ENCODE results near the gene SARDH.

The SARDH gene

DNA sequence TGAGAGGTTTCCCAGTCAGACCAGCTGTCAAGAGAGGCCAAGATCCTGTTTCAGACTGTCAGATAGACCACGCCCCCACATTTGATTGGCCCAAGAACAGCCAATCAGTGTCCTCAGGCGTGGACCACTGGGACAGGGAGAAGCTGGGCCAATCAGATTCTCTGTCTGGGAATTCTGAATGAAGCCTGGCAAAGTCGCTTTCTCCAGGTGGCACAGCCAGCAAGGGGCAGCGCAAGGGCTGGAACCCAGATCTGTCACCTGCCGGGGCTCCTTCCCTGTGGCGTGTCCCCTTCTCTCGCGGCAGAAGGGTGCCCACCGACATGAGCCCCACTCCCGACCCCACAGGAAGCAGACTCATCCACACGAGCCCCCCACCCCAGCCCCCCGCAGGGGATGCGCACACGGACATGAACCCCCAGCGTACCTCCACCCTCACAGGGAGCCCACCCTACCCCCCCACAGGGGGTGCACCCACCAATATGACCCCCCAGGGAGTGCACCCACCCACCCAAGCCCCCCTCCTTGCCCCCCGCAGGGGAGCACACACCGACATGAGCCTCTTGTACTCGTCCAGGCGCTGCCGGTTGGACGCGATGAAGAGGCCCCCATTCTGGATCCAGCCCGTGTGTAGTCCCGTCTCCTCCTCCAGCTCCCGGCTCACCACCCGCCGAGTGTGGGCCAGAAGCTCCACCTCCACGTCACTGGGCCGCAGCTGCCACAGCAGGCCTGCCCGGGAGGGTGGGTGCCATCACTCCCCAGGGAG, 6.1 kb downstream of the SARDH start:
- no peak for DNase-seq

DNA sequence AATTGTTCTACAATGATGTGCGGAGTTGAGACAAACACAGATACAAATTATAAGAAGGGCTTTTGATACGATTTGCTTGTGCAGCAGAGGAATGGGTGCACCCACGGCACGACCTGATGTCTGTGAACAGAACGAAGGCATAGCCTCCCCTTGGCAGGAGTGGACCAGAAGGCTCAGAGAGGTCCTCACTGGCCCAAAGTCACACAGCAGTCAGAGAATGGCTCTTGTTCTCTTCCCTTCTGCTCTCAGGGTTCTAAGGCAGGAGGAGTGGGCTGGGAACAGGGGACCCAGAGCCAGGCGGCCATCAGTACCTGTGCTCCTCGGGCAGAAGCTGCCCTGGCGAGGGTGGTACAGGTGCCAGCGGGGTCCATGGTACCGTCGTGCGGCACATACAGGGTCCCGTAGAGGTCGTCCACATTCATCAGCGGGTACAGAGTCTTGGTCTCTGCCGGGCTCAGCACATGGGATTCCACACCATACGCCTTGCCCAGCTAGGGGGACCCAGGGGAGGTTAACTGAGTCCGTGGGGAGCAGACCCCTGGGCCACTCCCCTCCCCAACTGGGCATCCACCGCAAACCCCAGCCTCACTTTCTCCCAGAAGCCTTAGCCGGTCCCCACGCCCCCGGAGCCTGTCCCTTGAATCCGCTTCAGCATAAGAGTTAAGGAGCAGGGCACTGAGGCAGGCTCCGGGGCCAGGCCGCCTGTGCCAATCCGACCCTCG, 7.0 kb downstream of the SARDH start:
- DNase-seq, result no peak

DNA sequence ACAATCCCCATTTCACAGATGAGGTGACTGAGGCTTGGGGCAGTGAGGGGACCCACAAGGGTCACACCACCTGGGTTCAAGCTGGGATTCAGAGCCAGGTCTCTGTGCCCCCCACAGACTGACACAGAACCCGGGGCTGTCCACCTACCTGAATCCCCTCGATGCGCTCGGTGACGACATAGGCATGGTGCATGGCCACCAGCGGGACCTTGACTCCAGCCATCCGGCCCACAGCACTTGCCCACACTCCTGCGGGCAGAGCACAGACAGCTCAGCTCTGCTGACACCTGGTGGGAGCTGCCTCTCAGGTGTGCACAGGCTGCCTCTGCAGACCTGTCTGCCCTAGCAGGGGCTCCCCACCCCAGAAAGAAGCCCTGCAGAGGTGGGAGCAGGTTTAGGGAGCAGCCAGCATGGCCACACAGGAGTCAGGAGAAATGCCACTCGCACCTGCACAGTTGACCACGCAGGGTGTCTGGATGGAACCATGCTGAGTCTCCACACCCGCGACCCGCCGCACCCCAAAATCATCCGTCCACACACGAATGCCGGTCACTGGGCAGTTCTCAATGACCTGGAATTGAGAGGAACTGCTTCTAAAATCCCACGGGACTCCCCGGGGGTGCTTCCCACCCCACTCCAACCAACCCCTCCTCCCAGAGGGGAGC, 8.4 kb downstream of the SARDH start:
- no peak for DNase-seq

DNA sequence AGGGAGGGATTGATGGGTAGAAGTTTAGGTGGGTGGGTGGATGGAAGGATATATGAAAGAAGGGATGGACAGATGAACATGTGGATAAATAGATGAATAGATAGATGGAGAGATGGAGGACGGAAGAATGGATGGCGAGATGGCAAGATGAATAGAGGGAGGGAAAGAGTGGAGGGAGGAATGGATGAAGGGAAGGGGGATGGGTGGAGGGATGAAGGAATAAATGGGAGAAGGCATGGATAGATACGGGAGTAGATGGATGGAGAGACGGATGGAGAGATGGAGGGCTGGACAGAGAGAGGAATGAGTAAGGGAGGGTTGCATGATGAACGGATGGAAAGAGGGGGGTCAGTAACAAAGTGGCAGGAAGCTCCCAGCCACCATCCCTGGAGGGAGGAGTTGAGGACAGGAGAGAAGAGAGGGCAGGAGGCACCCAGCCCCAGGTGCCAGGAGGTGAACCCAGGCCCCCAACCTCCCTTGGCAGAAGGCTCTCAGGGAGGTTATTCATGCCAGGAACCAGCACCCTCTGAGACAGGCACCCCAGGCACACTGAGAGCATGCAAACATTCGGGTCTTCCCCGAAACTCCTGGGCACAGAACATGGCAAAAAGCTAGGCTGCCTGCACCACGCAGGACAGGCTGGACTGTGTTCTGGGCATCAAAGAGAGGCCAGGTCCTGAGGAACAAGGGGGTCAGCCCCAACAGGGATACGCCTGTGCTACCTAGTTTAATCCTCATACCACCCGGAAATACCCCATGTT, 9.1 kb downstream of the SARDH start:
- no peak for DNase-seq

DNA sequence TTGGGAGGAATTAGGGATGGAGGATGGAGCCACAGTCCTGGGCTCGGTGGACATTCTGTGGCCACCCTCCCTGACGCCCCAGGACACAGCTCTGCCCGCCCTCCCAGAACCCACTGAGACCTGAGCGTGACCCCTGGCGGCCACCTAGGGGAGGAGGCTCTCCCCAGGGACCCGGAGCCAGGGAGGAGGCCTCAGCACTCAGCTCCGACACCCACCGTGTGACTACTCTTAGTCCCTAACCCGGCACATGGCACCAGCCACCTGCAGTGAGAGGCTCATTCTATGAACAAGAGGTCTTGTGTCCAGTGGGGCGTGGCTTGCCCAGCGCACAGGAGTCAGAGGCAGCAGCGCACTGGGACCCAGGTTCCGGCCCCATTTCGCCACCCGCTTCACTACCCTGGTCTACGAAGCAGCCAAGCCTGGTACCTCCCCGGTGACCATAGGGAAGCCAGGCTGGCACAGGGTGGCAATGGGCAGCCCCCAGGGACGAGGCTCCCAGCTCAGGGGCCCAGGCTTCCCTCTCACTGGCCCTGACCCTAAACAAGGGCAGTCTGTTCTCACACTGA, 10.2 kb downstream of the SARDH start:
- no peak for DNase-seq

DNA sequence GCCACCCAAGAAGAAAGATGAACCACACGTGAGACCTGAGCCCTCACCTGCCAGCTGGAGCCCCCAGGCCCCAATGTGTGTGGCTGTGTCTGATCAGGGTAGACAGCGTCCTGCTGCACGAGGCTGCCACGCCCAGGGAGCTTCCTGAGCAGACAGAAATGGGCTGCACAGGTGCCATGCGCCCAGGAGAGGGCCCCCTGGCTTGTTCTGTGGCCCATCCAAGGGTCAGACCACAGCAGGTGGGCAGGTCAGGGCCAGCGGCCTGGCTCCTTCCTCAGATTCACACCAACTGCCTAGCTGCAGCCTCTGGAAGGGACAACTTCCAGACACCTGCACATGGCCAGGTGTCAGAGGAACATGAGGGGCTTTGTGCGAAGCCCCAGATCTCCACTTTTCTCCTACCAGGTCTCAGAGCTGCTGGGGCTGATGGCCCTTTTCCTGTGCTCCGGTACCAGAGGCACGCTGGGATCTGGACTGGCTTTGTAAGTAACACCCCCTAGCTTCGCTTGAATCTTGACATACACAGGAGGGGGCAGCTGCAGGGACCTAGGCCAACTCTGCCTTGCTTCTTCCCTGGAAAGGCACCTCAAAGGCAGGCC, 10.8 kb downstream of the SARDH start:
- DNase-seq, result no peak

DNA sequence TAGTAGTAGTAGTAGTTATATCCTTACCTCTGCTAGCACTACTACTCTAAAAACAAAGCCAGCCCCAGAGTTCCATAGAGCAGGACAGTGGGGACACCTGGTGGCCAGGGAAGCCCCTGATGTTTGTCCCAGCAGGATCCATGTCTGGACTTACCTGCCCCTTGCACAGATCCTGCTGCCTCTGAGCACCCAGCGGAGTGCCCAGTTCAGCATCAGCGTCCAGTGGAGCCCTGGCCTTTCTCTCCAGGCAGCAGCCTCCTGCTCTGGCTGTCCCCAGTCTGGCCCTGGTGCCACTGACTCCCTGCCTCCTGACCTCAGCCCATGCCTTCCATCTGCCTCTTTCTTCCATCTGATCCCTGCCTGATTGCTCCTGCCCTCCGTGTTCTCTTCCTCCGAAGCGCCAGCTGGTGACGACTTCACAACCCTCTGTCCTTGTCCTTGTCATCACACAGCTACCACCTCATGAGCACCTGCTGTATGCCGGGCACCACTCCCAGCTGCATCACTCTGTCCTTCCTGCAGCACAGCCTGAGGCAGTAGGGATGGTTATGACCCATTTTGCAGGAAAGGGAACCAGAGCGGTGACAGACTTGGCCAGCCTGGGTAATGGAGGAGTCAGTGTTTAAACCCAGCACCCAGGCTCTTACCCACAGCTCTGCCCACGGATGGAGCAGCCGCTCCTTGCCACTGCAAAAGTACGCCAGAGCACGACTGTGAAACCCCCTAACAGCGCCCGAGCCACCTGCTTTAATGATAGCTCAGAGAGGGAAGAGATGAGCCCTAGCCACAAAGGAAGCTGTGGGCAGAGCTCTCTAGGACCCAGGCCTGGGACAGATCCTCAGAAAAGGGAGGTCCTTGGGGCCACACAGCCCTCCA, 11.5 kb downstream of the SARDH start:
- DNase-seq, result peak; percentile 43 to 71

DNA sequence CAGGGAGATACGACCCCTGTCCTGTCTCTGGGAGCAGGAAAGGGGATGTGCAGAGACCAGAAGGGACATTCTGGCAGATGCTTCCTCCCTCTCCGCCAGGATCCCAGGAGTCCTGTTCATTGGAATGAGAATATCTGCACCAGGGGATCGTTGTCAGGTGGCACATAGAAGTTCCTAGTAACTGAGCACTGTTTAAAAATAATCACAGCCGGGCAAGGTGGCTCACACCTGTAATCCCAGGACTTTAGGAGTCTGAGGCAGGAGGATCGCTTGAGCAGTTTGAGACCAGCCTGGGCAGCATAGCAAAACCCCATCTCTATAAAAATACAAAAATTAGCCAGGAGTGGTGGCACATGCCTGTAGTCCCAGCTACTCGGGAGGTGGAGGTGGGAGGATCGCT, 12.3 kb downstream of the SARDH start:
- no peak for DNase-seq

DNA sequence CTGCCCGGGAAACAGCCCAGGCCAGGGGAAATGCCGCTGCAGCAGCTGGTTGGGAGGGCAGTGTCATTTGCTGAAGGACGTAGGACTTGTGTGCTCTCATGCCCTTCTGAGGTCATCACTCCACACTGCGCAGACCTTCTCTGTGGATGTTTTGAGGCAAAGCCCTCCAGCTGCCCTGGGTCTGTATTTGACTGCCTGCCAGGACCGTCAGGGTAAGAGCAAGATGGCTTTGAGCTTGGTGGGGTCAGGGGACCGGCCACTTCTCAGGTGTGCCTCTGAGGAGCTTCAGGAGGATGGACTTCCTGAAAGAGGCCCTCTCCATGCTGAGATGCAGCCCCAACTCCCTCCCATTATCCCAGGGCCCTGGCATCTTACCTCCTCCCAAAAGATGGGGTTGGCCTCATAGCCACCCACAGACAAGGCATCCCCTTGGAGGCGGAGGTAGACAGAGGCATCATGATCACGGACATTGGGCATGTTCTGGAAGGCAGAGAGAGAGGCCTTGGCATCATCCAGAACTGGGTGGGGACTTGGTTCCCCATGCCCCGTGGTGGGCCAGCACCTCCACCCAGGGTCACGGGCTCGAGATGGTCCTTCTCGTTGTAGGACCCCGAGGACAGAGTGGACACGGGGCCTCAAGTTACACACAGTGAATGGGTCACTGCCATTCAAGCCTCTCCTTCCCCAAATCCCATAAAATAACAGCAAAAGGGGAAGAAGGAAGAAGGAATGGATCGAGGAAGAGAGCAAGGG, 19.4 kb downstream of the SARDH start:
- DNase-seq, result no peak

DNA sequence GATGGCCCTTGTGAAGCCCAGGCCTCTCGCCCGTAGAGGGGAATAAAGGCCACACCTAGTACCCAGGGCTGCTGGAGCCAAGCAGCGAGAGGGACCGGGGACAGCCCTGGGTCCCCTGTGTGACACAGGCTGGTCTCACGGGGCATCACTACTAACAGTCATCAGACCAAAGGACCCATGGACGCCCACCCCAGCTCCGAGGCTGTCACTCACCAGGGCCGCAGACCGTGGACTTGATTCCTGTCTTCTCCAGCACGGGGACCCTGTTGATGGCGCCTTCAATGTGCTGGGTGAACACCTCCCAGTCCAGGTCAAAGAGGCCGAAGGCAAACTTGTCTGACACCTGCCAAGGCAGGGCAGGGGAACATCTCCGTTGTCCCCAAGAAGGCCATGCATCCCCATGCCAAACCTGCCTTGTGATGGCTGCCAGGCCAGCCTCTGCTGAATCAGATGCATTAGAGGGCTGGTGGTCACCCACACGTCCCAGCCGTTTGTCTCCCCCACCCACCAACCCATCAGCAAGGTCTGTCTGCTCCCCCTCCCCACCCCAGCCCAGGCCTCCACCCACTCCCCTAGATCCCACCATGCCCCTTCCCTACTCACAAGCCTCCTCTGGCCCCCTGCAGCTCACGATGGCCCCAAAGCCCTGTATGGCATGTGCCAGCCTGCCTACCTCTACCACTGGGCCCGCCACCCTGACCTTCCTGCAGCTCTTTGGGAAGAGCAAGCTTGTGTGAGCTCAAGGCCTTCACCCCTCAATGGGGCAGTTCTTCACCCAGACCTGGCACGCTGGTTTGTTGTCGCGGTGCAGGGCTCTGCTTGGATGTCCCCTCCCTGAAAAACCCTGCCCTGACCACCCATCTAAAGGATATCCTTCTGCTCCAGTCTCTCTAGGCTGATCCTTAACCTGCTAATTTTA, 20.8 kb downstream of the SARDH start:
- DNase-seq, result no peak

DNA sequence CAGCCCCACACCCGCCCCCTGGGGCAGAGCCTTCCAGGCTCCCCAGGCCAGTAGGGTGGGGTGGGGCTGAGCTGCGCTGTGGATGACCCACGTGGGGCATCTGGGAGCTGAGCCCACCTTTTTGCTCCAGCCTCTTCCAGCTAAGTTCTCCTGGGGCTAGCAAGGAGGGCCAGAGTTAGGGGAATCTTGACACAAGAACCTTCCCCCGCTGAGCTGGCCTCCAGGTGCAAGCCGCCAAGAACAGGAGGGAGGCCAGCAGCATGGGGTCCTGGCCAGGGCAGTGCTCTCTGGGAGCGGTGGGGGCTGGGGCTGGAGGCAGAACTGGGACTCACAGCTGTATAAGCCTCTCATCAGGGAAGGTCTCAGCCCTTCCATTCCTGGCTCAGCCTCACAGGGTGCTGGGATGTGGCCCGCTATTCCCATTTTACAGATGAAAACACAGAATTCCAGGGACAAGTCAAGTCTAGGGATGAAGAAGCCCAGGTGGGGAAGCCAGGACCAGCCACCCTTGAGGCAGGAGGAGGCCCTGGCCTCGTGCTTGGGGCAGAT, 21.5 kb downstream of the SARDH start:
- no peak for DNase-seq

DNA sequence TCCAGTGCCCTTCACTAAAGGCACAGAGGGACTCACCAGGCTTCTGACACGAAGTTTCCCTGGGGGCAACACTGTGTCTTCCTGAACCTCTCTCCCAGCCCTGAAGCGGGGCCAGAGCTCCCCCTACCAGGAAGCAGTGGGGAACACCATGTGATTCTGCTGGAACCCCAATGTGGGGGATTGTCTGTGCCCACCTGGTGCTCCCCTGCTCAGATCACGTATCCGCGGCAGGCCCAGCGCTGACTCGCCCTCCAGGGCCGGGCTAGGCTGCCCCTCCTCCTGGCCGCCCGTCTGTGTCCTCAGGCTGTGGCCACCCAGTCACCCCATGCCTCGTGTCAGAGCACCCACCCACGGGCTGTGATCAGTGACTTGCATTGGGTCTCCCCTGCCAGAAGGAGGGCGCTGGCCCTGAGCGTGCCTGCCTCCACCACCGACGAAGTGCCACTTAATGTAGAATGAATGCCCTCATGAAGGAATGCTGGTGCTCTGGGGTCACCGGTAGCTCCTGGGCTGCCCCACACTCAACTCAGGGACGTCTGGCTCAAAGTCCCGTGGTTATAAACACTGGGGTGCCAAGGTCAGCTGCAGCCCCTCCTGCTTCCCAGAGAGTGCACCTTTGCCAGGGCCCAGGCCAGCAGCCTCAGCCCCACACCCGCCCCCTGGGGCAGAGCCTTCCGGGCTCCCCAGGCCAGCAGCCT, 22.1 kb downstream of the SARDH start:
- DNase-seq, result peak; percentile 16 to 47

DNA sequence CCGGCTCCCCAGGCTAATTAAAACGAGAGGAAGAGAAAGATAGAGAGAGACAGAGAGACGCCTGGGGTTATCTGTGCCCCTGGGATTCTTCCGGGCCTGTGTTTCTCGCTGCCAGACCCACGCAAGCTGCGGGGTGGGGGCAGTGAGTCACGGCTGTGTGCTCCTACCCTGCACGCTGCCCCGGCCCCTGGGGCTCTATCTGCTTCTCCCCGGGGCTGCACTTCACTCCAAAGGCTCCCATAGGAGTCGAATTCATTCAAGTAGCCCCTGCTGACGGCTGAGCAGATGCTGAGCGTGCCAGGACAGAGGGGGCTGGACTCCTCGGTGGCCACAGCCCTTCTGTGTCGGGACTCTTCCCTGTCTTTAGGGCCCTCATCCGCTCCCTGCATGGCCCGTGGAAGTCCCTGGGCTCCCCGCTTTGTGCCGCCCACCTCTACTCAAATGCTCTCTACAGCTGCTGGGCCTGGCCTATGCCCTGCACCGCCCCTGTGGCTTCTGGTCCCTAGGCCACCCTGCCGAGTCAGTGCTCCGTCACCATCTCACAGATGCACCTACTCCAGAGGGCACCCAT, 22.8 kb downstream of the SARDH start:
- no peak for DNase-seq

DNA sequence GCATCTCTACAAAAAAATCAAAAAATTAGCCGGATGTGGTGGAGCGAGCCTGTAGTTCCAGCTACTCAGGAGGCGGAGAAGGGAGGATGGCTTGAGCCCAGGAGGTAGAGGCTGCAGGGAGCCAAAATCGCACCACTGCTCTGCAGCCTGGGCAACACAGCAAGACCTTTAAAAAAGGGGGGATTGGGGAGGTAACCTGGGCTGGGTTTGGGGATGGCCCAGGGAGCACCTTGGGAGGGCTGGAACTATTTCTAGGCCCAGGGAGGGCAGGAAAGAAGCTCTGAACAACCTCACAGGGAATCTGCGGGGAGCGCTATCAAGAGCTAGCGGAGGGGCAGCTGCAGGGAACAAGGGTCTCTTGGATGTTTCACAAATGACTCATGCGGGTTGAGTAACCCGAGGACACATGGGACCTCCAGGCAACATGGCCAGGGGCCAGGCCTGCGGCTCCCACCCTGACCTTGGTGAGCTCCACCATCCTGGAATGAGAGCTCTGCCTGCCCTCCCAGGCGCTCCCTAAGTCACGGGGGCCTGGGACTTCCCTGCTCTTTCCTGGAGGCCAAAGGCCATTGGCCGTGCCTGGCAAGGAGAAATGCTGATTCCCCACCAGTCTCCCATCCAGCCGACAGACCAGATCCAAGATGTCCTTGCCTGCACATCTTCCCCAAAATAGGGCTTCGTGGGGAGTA, 23.4 kb downstream of the SARDH start:
- DNase-seq, result no peak

DNA sequence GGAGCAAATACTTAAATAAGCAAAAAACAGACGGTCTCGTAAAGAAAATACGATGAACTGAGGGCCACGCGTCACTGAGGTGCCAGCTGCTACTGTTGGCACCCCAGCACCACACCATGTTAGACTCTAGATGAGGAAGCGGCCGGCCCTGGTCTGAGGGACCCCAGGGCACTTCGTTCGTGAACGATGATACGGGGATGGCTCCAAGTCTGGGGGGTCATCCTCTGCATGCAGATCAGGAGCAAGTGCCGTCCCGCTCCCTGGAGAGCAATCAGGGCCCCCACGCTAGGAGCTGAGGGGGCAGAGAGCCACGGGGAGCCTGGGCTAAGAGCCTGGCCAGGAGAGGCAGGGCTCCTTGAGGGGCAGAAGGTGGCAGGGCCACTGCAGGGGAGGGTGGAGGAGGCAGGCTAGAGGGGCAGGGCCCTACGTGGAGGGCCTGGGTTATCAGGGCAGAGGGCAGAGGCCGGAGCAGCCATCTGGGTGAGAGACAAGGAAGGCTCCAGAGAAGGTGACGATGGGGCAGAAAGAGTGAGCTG, 24.1 kb downstream of the SARDH start:
- DNase-seq, result no peak

DNA sequence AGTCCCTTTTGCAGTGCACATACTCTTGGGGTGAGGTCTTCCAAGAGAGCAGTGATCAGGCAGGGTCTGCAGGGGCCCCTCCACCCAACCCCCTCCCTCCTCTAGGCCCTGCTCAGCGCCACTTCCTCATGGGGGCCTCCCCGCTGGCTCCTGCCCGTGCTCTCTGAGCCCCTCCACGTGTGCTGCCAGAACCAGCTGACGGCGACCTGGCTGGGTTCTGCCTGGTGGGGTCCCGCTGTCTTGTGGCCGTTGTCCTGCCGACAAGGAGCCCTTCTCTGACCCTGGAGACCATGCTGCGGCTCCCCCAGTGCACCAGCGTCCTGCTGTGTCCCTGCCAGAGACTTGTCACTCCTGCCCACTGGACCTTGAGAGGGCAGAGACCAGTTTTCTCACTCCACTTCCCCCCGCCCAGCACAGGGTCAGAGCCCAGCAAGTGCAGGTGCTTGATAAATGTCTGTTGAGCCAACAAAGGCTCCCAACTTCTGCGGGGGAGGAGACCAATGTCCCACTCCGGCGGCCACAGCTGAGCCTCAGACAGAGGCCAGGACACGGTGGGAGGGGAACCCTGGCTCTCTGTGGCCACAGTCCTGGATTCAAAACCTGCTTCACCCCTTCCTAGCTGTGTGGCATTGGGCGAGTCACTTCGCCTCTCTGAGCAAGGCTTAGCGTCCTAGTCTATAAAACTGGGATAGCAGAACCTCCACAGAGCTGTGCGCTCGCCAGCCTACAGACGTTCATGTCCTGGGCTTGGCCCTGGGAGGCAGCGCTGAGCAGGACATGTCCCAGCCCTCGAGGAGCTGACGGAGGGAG, 24.8 kb downstream of the SARDH start:
- DNase-seq, result no peak
